OCI-LY1 (cell line): ENCODE data around the gene SMIM11.

Experiments
- CTCF ChIP-seq: fragments of 200-600 bp; sonication (generic), shearing (Covaris generic); IDR thresholded peaks from 2 replicates; pipeline ENCODE4 v1.5.1; 2017; ENCODE audit warnings: mild to moderate bottlenecking, antibody characterized with exemption, low read length, moderate library complexity, mixed read lengths
- EZH2 ChIP-seq: fragments of 200-600 bp; sonication (generic), shearing (Covaris generic); IDR thresholded peaks from 2 replicates; pipeline ENCODE4 v1.8.0; 2017; ENCODE audit warnings: borderline replicate concordance, mixed run types, mild to moderate bottlenecking, antibody characterized with exemption, low read length, moderate library complexity, mixed read lengths

GRCh38 chr21:34364921-34365320, 10.4 kb upstream of the SMIM11 start:
- TF ChIP-seq CTCF (no peak), EZH2 (no peak)
